ENCODE results near the gene FYN. TPM values are rescaled to one million over a fixed set of nuclear protein-coding genes. Genes with fewer than 3 reads are reported as not detected.

The FYN gene
- total RNA-seq, 2 experiments from 2014 or later = 266 to 323 TPM

DNA sequence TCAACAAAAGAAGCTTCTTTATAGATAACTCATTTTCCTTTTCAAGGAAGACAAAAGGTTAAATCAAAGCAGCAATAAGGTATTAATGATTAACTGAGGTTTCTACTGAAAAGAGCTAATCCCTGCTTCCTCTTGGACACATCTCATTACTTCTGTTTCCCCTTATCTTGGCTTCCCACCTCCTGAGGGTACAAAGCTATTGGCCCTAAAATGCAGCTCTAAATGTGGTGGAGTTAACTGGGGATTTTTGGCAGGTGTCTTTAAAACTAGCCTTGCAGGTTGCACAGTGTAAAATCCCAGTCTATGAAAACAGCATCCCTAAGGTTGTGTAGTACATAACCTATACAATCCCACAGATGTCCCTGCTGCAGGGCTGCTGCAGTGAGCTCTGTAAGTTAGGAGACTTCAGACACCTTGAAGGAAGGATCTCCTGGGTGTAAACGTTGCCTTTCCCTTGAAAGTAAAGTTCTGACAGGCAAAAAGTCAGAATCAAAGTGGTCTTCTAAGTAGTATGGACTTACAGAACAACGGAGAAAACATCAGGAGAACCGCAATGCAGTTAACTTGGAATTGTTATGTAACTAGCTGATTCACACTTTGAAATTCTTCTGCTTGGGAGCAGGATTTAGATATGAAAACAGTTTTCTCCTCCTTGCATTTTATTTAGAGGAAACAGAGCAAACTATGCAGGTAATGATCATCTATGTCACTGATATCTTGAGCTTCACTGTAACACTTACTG is 195.8 kb downstream of the FYN start:
- ATAC-seq (no peak), DNase-seq (no peak)
- CTCF ChIA-PET = interaction anchor here (0.6 to 1.0 kb wide), 2 partner anchors 10 to 367 kb away, joined by 3 read pairs; no protein-coding TSS in a partner anchor
- Mint-ChIP-seq H3K27me3 (no peaks in the 10 kb centered on the region), H3K4me1 (no peaks in the 10 kb centered on the region), H3K4me3 (no peak overlapping the region), H3K27ac (no peak overlapping the region), H3K9me3 (ENCODE audit: low read depth) (no peaks in the 10 kb centered on the region), H3K36me3 (peaks cover 54% of the 10 kb centered on the region)

DNA sequence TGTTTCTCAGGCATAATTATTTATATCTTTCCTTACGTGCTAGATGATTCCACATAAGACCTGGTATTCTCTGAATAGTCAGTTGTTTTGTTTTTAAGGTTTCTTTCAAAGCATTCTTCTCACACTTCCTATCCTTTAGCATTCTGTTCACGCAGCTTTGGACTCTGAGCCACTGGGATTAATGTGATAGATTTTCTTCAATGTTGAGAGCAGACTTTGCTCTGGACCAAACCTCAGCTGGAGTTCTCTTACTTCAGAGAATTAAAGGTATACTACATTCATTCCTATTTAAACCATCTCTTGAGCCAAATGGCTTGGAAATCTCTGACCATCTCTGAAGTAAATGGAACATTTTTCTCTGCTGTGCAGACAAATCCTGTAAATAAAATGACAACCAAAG is 196.9 kb downstream of the FYN start:
- ATAC-seq (no peak), DNase-seq (no peak)
- Mint-ChIP-seq H3K27ac (peak overlapping the region; percentile 6), H3K36me3 (peaks cover 52% of the 10 kb centered on the region), H3K4me1 (no peaks in the 10 kb centered on the region), H3K27me3 (no peaks in the 10 kb centered on the region), H3K9me3 (ENCODE audit: low read depth) (no peaks in the 10 kb centered on the region), H3K4me3 (no peak overlapping the region)
- CTCF ChIA-PET = interaction anchor here (1.0 kb wide), 1 partner anchor 9 kb away, joined by 3 read pairs; no protein-coding TSS in a partner anchor

DNA sequence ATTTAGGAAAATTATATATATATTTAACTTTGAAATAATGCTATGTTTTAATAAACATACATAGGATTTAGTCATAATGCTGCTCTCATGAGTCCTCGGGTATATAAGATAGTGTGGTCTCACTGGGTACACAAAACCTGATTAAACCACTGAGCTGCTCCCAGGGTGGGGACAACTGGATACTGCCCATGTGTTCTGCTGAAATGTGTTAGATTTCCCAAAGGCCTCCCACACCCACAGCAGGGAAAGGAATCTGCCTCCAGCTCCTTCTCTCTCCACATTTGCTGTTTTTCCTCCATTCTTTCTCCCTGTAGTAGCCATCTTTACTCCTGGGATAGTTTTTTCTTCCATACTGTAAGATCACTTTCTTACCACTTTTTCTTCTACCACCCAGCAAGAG is 198.4 kb downstream of the FYN start:
- H3K36me3 Mint-ChIP-seq = peaks cover 53% of the 10 kb centered on the region
- no peaks in the 10 kb centered on the region for H3K9me3 Mint-ChIP-seq (ENCODE audit: low read depth)
- no peak overlapping the region for H3K4me3 Mint-ChIP-seq
- H3K4me1 Mint-ChIP-seq = no peaks in the 10 kb centered on the region
- H3K27ac Mint-ChIP-seq = peak overlapping the region; percentile 44
- ATAC-seq = no peak
- no peaks in the 10 kb centered on the region for H3K27me3 Mint-ChIP-seq
- CTCF ChIA-PET = no interaction called here
- no peak for DNase-seq

DNA sequence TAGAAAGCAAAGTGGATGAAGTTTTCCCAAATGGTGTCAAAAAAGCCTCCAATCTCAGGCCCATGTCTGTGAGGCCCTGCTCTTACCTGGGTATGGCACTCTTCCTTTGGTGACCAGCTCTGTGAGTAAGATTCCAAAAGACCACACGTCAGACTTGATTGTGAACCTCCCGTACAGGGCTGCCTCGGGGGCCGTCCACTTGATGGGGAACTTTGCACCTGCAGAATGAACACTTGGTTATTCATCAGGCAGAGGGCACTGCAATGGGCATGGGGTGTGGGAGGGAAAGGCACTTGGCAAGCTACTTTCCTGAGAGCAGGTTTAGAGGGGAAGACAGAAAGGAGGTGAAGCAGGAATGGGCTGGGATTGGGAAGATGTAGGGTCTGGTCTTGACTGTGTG is 198.8 kb downstream of the FYN start:
- Mint-ChIP-seq H3K9me3 (ENCODE audit: low read depth) (no peaks in the 10 kb centered on the region), H3K27ac (no peak overlapping the region), H3K4me1 (no peaks in the 10 kb centered on the region), H3K4me3 (no peak overlapping the region), H3K27me3 (no peaks in the 10 kb centered on the region), H3K36me3 (peaks cover 52% of the 10 kb centered on the region)
- ATAC-seq (no peak), DNase-seq (no peak)
- CTCF ChIA-PET = no interaction called here

DNA sequence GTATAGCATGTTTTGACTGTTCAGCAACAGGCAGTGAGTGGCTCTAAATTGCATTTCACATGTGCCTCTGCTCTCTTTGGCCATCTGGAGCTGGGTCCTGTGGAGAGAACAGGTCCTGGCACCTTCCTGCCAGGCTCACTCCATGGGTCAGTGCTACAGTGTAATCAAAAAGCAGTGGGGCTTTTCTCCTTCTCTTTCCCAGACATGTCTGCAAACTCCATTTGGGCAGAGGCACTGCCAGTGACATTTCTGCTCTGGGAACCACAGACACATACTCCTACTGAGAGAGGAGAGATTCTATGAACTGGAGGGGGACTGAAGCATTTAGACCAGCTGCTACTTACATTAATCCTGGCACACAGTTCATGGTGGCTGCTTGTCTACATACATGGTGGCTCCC is 199.3 kb downstream of the FYN start:
- Mint-ChIP-seq H3K4me1 (no peaks in the 10 kb centered on the region), H3K27ac (no peak overlapping the region), H3K9me3 (ENCODE audit: low read depth) (no peaks in the 10 kb centered on the region), H3K4me3 (no peak overlapping the region), H3K27me3 (no peaks in the 10 kb centered on the region), H3K36me3 (peaks cover 52% of the 10 kb centered on the region)
- no peak for ATAC-seq
- CTCF ChIA-PET = interaction anchor here (1.0 kb wide), 1 partner anchor 369 kb away, joined by 3 read pairs; no protein-coding TSS in a partner anchor
- DNase-seq = no peak

DNA sequence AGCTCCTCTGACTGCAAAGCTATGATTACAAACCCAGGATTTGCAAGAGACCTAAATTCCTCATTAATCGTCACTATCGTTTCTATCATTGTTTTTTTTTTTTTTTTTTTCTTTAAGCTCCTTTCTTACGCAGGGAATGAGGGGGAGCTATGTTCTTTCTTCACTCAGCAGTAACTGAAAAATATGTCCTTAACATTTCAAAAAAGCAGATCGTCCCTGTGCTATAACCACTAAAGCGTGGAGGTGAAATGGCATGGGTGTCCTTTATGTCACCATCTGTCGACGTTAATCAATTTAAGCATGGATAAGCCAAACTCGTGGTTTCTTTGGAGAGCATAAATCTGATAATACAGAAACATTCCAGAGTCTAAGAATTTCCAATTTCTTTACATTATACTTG is 199.7 kb downstream of the FYN start:
- Mint-ChIP-seq H3K4me1 (no peaks in the 10 kb centered on the region), H3K9me3 (ENCODE audit: low read depth) (no peaks in the 10 kb centered on the region), H3K4me3 (no peak overlapping the region), H3K27ac (no peak overlapping the region), H3K27me3 (no peaks in the 10 kb centered on the region), H3K36me3 (peaks cover 52% of the 10 kb centered on the region)
- ATAC-seq = no peak
- CTCF ChIA-PET = interaction anchor here (1.0 to 1.1 kb wide), 2 partner anchors 68 to 370 kb away, joined by 3 read pairs; partner anchors contain the start of gene TRAF3IP2
- DNase-seq = no peak

DNA sequence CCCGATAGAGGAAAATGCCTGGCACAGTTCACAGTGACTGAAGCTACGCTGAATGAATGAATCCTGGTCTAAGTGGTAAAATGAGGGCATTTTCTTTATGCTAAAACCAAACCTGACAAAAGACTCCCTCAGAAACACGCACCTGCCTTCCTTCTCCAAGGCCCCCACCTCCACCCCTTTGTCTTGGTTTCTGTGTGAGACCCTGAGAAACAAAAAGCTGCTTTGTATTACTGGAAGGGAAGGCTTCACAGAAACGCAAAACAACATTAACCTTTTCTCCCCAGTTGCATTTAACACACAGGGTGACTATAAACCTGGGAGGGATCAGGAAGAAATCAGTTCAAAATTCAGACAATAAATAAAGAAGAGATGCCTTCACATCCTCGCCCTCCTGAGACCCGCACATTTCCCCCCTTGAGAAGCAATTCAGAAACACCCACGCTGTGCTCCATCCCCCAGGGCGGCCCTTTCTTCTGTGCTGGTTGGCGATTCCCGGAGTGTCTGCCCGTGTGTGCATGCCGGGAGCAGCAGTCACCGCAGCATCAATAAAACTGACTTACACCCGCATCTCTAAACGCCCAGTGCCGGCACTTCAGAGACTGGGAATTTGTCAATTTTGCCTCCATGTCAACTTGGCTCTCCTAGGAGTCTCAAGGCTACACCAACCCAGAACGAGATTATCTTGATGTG is 200.3 kb downstream of the FYN start:
- Mint-ChIP-seq H3K9me3 (ENCODE audit: low read depth) (no peaks in the 10 kb centered on the region), H3K4me1 (no peaks in the 10 kb centered on the region), H3K36me3 (peaks cover 53% of the 10 kb centered on the region), H3K4me3 (no peak overlapping the region), H3K27me3 (no peaks in the 10 kb centered on the region), H3K27ac (no peak overlapping the region)
- CTCF ChIA-PET = interaction anchor here (1.0 to 1.1 kb wide), 2 partner anchors 67 to 370 kb away, joined by 3 read pairs; partner anchors contain the start of gene TRAF3IP2
- DNase-seq (no peak), ATAC-seq (no peak)

DNA sequence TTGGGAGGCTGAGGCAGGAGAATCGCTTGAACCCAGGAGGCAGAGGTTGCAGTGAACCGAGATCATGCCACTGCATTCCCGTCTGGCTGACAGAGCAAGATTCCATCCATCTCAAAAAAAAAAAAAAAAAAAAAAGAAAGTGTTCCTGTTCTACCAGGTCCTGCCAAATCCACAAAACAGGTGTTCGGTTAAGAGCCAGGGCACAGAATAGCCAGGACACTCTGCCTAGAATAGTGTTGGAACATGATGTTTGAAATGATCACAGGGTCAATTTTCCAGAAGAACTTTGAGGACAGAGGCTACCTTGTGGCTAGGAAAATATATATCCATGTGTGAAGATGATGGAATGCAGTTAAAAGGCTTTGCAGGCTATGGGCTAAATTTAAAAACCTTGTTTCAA is 203.9 kb downstream of the FYN start:
- no peaks in the 10 kb centered on the region for H3K27me3 Mint-ChIP-seq
- no peak for DNase-seq
- H3K4me3 Mint-ChIP-seq = no peak overlapping the region
- CTCF ChIA-PET = no interaction called here
- H3K9me3 Mint-ChIP-seq (ENCODE audit: low read depth) = no peaks in the 10 kb centered on the region
- H3K36me3 Mint-ChIP-seq = peaks cover 62% of the 10 kb centered on the region
- no peak overlapping the region for H3K27ac Mint-ChIP-seq
- ATAC-seq = no peak
- H3K4me1 Mint-ChIP-seq = peaks cover 3% of the 10 kb centered on the region

DNA sequence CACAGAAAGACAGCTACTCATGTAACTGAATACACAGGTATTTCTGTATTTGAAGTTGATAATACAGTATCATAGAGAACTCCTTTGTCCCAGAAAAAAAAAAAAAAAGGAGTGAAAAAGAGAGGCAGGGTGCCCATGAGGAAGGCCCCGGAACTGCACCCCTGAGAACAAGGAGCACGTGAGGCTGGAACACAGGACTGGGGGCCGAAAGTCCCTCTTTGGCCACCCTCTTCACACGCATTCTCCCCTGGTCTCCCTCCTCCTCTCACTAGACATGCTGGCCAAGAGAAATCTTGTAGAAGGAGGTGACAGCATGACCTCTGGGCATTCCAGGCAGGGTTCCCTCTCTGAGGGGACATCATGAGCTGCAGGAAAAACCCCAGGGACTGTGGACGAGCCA is 204.8 kb downstream of the FYN start:
- DNase-seq = no peak
- peaks cover 58% of the 10 kb centered on the region for H3K36me3 Mint-ChIP-seq
- CTCF ChIA-PET = interaction anchor here (1.1 to 1.4 kb wide), 2 partner anchors 8 to 144 kb away, joined by 3 read pairs; no protein-coding TSS in a partner anchor
- no peaks in the 10 kb centered on the region for H3K27me3 Mint-ChIP-seq
- no peaks in the 10 kb centered on the region for H3K9me3 Mint-ChIP-seq (ENCODE audit: low read depth)
- peaks cover 3% of the 10 kb centered on the region for H3K4me1 Mint-ChIP-seq
- no peak overlapping the region for H3K27ac Mint-ChIP-seq
- no peak for ATAC-seq
- H3K4me3 Mint-ChIP-seq = no peak overlapping the region

DNA sequence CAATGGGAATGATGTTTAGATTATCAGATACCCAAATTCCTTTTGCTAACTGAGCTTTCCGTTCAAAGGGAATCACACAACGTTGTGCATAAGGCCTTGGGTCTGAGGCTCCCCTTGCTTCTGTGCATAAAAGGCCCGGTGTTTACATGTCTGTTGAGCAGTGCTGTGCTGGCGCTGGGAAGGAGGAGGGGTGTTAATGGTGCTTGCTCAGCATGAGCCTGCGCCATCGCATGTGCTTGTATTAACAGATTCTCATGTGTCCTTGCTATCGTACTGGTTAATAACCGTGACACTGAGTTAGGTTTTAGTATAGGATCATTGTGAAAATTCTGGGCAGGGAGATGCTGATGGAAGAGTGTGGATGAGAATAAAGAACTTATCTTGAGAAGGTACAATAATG is 205.3 kb downstream of the FYN start:
- Mint-ChIP-seq H3K4me1 (peaks cover 3% of the 10 kb centered on the region), H3K27ac (no peak overlapping the region)
- no peak for ATAC-seq

DNA sequence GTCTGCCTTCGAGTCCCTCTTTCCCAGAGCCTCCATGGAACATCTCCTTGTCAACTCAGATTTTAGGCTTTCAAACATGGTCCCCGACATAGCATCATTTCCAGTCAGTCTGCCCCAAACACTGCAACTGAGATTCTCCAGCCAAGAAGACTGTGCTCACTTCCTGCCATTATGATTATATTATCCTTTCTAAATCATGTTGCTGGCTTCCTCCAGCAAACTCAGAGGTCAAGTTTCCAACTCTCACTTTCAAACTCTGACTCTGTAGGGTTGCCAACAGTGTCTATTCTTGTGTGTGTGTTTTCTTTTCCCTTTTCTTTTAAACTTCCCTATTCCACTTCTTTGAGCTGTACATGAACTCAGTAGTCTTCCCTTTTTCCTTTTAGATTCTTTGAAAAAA is 206.4 kb downstream of the FYN start:
- no peak for DNase-seq
- peak overlapping the region; percentile 25 for H3K27ac Mint-ChIP-seq
- ATAC-seq = no peak
- peaks cover 50% of the 10 kb centered on the region for H3K36me3 Mint-ChIP-seq
- no peaks in the 10 kb centered on the region for H3K27me3 Mint-ChIP-seq
- no peaks in the 10 kb centered on the region for H3K9me3 Mint-ChIP-seq (ENCODE audit: low read depth)
- peaks cover 3% of the 10 kb centered on the region for H3K4me1 Mint-ChIP-seq
- CTCF ChIA-PET = interaction anchor here (0.6 to 0.9 kb wide), 2 partner anchors 289 to 410 kb away, joined by 3 to 5 read pairs; no protein-coding TSS in a partner anchor
- H3K4me3 Mint-ChIP-seq = no peak overlapping the region

More for the DNA sequence above, 205.3 kb downstream of the FYN start:
- peaks cover 55% of the 10 kb centered on the region for H3K36me3 Mint-ChIP-seq
- H3K9me3 Mint-ChIP-seq (ENCODE audit: low read depth) = no peaks in the 10 kb centered on the region
- H3K27me3 Mint-ChIP-seq = no peaks in the 10 kb centered on the region
- no peak for DNase-seq
- H3K4me3 Mint-ChIP-seq = no peak overlapping the region
- CTCF ChIA-PET = interaction anchor here (0.9 to 1.4 kb wide), 3 partner anchors 9 to 411 kb away, joined by 3 read pairs; no protein-coding TSS in a partner anchor

DNA sequence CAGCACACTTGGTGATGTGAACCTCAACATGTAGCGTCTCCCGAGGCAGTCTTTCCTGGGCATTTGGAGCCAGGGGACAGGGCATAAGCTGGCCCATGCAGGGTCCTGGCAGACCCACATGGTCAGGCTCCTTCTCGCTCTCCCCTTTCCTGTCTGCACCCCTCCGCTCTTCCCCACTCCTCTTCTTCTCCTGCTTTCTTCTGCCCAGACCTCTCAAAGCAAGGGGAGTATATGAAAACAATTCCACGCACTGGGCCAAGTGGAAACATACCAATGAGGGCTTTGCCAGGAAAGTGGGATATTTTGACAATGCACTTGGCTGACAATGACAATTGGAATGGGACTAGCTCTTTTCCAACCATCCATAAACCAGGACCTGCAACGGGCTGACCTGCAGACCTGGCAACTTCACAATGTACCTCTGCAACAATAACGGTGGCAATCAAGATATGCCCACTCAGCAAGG is 208.7 kb downstream of the FYN start:
- peak overlapping the region; percentile 39 for H3K27ac Mint-ChIP-seq
- H3K9me3 Mint-ChIP-seq (ENCODE audit: low read depth) = no peaks in the 10 kb centered on the region
- peaks cover 43% of the 10 kb centered on the region for H3K36me3 Mint-ChIP-seq
- CTCF ChIA-PET = no interaction called here
- H3K4me1 Mint-ChIP-seq = peaks cover 3% of the 10 kb centered on the region
- no peak for ATAC-seq
- no peak overlapping the region for H3K4me3 Mint-ChIP-seq
- no peak for DNase-seq
- no peaks in the 10 kb centered on the region for H3K27me3 Mint-ChIP-seq

DNA sequence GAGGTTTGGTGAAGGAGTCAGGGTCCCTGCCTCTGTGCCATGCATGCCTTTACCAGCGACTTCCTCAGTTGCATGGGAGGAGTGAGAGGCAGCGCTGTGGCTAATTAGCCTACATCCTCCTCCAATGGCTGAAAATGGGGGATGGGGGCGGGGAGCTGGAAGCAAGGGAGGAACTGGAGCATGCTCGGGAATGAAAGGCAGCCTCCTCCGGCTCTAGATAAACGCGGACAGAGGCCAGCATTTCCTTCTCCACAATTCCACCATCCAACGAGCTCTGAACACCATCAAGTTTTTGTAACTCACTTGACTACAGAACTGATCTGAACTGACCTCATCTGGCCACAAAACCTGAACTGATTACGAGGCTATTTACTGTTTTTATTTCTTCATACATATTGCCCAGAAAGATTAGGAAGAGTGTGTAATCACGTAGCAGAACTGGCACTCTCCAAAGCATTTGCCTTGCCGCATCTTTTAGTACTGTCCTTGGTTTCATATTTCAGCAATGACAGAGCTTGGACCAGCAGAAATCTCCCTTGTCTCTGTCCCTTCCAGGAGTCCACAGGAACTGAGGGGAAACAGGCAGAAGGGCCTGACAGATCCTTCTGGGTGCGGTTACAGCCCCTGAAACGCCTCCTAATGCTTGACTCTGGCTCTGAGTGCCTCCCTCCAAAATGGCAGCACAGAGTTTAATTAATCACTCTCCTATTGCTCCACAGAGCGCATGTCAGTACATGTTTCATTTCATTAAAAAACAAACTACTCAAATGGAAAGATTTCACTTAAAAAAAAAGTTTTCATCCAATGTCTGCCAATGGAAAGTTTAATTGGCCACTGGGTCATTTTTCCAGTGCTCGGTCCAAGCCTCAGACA is 209.3 kb downstream of the FYN start:
- H3K4me3 Mint-ChIP-seq = no peak overlapping the region
- peaks cover 40% of the 10 kb centered on the region for H3K36me3 Mint-ChIP-seq
- no peaks in the 10 kb centered on the region for H3K27me3 Mint-ChIP-seq
- CTCF ChIA-PET = no interaction called here
- H3K9me3 Mint-ChIP-seq (ENCODE audit: low read depth) = no peaks in the 10 kb centered on the region
- no peak for ATAC-seq
- no peak for DNase-seq
- peaks cover 3% of the 10 kb centered on the region for H3K4me1 Mint-ChIP-seq
- no peak overlapping the region for H3K27ac Mint-ChIP-seq

Measured in activated CD8-positive, alpha-beta memory T cell treated with anti-CD3 and anti-CD28 coated beads, Interleukin-2, amount 10 ng/mL, durations not matched to agents 7 days and 5 days (primary cell).